Transverse colon (tissue), 4 donors: ENCODE results near the gene MSH4.

Source experiments
- EP300 ChIP-seq: sonication (generic); formaldehyde crosslinking; IDR thresholded peaks from one replicate; pipeline ENCODE4 v1.6.1; 2017; ENCODE audit warnings: antibody characterized with exemption, low read depth
- POLR2A ChIP-seq: fragments of 450-650 bp; IDR thresholded peaks from one replicate; pipeline ENCODE4 v1.6.1; 2016; ENCODE audit warnings: antibody characterized with exemption, mild to moderate bottlenecking, moderate library complexity
- POLR2AphosphoS5 ChIP-seq, 3 donors: sonication (generic); formaldehyde crosslinking; IDR thresholded peaks; one replicate each; pipeline ENCODE4 v1.6.1; 2016; ENCODE audit warnings: antibody characterized with exemption in 3 of 3
- TF ChIP-seq, protein P1 (sequence below), 5 experiments: fragments of 200-600 bp in 3 of 5; fragments of 450-650 bp in 2 of 5; sonication (generic) in 3 of 5; IDR thresholded peaks; 1 replicate in 2 of 5; 2 replicates in 3 of 5; pipeline ENCODE4 v1.5.1; 2016 to 2017; ENCODE audit warnings: antibody characterized with exemption in 5 of 5, inconsistent platforms in 3 of 5, mild to moderate bottlenecking in 2 of 5, moderate library complexity in 1 of 5

DNA sequence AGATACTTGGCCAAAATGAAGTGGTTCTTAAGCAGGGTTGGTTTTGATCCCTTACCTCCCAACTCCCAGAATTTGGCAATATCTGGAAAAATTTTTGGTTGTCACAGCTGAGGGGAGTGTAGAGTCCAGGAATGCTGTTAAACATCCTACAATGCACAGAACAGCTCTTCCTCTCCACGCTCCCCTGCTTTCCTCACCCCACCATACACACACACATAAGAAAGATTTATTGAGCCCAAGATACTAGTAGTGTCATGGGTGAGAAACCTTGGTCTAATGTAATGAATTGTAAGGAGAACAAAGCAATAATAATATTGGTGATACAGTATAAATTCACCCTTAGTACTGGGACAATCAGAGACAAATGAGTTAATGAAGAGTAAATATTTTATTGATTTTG is 87.8 kb downstream of the MSH4 start:
- TF ChIP-seq, protein P1, sequence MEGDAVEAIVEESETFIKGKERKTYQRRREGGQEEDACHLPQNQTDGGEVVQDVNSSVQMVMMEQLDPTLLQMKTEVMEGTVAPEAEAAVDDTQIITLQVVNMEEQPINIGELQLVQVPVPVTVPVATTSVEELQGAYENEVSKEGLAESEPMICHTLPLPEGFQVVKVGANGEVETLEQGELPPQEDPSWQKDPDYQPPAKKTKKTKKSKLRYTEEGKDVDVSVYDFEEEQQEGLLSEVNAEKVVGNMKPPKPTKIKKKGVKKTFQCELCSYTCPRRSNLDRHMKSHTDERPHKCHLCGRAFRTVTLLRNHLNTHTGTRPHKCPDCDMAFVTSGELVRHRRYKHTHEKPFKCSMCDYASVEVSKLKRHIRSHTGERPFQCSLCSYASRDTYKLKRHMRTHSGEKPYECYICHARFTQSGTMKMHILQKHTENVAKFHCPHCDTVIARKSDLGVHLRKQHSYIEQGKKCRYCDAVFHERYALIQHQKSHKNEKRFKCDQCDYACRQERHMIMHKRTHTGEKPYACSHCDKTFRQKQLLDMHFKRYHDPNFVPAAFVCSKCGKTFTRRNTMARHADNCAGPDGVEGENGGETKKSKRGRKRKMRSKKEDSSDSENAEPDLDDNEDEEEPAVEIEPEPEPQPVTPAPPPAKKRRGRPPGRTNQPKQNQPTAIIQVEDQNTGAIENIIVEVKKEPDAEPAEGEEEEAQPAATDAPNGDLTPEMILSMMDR (IDR thresholded peaks at IDR 0.05) = no peak
- no peak for TF ChIP-seq EP300
- no peak for TF ChIP-seq POLR2A
- no peak for TF ChIP-seq POLR2AphosphoS5 (IDR thresholded peaks at IDR 0.05)
